Measurements from ENCODE around the gene CYP24A1. TPM values are rescaled to one million over a fixed set of nuclear protein-coding genes. Genes with fewer than 3 reads are reported as not detected.
A peak's percentile ranks its signal among the peaks of the same experiment; 100 is the strongest.

Gene CYP24A1
- total and polyA plus RNA-seq, 2 of the 13 experiments (the other 11 are each of a cell fraction or from before 2014, with no cell fraction given): 9.4 to 32.7 TPM

- TF ChIP-seq HDAC6 (IDR thresholded peaks at IDR 0.05; ENCODE audit: low read depth, low read length) (no peak), SAP130 (CRISPR knock-in tag; IDR thresholded peaks at IDR 0.05; ENCODE audit: low read depth) (peak; percentile 94), ZNF75D (CRISPR knock-in tag; IDR thresholded peaks at IDR 0.05; ENCODE audit: borderline replicate concordance) (no peak), IRF1 (CRISPR knock-in tag; IDR thresholded peaks at IDR 0.05; ENCODE audit: low read depth) (no peak), ZNF180 (CRISPR knock-in tag; IDR thresholded peaks at IDR 0.05; ENCODE audit: borderline replicate concordance, low read depth) (0 out of 2 replicates have a peak, but pooled peaks have one; percentile 30), HNF4A (CRISPR knock-in tag; IDR thresholded peaks at IDR 0.05) (peak; percentile 99), SATB2 (CRISPR knock-in tag; IDR thresholded peaks at IDR 0.05) (peak; percentile 91), ZNF326 (CRISPR knock-in tag; IDR thresholded peaks at IDR 0.05; ENCODE audit: borderline replicate concordance) (no peak), ZNF790 (CRISPR knock-in tag; IDR thresholded peaks at IDR 0.05; ENCODE audit: borderline replicate concordance) (peak; percentile 47; the same call in 1 of the 2 replicates), ZNF574 (CRISPR knock-in tag; IDR thresholded peaks at IDR 0.05) (peak; percentile 86), MIER3 (CRISPR knock-in tag; IDR thresholded peaks at IDR 0.05; ENCODE audit: borderline replicate concordance) (peak; percentile 99), ZMAT5 (CRISPR knock-in tag; IDR thresholded peaks at IDR 0.05; ENCODE audit: borderline replicate concordance, low read depth) (no peak), RAD51 (IDR thresholded peaks at IDR 0.05; ENCODE audit: borderline replicate concordance) (no peak), SRSF4 (IDR thresholded peaks at IDR 0.05; ENCODE audit: low read depth, low read length, poor library complexity, severe bottlenecking) (no peak), MLXIP (CRISPR knock-in tag; IDR thresholded peaks at IDR 0.05; ENCODE audit: borderline replicate concordance) (no peak; the same call in 1 of the 2 replicates), ZNF24 (IDR thresholded peaks at IDR 0.05) (peak; percentile 53; the same call in 1 of the 2 replicates), KDM3A (CRISPR knock-in tag; IDR thresholded peaks at IDR 0.05; ENCODE audit: low read depth) (peak; percentile 95), ZNF446 (CRISPR knock-in tag; IDR thresholded peaks at IDR 0.05) (no peak), ZSCAN21 (CRISPR knock-in tag; IDR thresholded peaks at IDR 0.05; ENCODE audit: borderline replicate concordance) (peak; percentile 53), NR1H2 (CRISPR knock-in tag; IDR thresholded peaks at IDR 0.05; ENCODE audit: borderline replicate concordance, low read depth) (no peak), ZNF747 (CRISPR knock-in tag; IDR thresholded peaks at IDR 0.05; ENCODE audit: borderline replicate concordance) (peak; percentile 85; the same call in 1 of the 2 replicates), ZC3H4 (CRISPR knock-in tag; IDR thresholded peaks at IDR 0.05; ENCODE audit: borderline replicate concordance) (no peak), NR3C1 (CRISPR knock-in tag; IDR thresholded peaks at IDR 0.05) (no peak)
Measured at GRCh38 chr20:54194724-54195438, 21.1 kb upstream of the CYP24A1 start (continued).
